Pulmonary artery endothelial cell (primary cell): Measurements from ENCODE around the gene DDX10. TPM values are rescaled to one million over a fixed set of nuclear protein-coding genes. Genes with fewer than 3 reads are reported as not detected.
A peak's percentile ranks its signal among the peaks of the same experiment; 100 is the strongest.
"Not testable (repeated sequence)": the region's sequence is repeated elsewhere in the genome, so short reads cannot be mapped to it uniquely, and the experiment has no call there.

Experiments used
- DNase-seq: peaks from one replicate; pipeline ENCODE4 v3.0.0-alpha.2; 2011; ENCODE audit warnings: low read depth, low spot score
- total RNA-seq: library from RNA; depleted of rRNA; stranded (reverse); fragments of >200 nt; gene quantifications from 2 replicates; pipeline ENCODE4 v1.2.3, GENCODE V29; 2014

DDX10 gene
- 44.6 and 46.2 TPM in 2 replicates for total RNA-seq

- peak; percentile 93 for DNase-seq
These were observed at the start of gene DDX10 for GRCh38 chr11:108664730-108665525. Gene DDX10, plus strand, starts transcription at chr11:108665069. Its CDS starts 85 bp downstream, at chr11:108665154.

- peak; percentile 69 for DNase-seq
These were observed 48.3 kb upstream of the DDX10 start for GRCh38 chr11:108616549-108616948.

GRCh38 chr11:108617055-108617454, 47.8 kb upstream of the DDX10 start:
- DNase-seq = no peak

GRCh38 chr11:108618529-108618928, 46.3 kb upstream of the DDX10 start:
- DNase-seq = no peak

DNA sequence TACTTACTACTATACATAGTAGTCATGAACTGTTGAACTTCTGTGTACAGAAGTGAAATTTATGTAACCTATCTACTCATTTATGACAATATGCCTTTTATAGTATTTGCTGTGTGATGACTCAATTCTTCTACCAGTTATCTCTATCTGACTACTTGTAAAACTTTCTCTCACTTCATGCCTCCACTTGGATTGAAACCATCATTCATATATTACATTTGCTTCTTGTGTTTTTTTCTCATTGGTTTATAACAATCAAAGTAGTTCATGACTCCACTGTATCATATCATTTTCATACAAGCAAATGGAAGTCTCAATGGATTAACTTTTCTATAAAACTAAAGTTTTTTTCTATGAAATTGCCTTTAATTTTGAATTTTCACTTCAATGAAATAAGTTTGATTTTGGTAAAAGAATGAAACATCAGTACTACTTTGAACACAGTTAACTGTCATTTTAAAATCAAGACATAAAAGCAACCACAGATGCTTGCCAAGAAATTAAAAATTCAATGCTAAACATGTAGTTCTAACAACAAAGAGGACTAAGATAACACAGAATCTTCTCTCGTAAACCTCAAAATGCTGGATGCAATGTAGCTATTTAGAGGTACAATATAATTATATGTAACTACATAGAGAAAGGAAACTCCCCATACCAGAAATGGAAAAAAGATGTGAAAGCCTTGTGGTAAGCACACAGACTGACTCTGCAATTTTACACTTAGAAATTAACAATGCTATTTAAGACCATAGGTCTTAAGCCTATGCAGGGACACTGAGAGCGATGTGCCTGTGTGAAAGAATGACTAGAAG, 43.7 kb upstream of the DDX10 start:
- no peak for DNase-seq

DNA sequence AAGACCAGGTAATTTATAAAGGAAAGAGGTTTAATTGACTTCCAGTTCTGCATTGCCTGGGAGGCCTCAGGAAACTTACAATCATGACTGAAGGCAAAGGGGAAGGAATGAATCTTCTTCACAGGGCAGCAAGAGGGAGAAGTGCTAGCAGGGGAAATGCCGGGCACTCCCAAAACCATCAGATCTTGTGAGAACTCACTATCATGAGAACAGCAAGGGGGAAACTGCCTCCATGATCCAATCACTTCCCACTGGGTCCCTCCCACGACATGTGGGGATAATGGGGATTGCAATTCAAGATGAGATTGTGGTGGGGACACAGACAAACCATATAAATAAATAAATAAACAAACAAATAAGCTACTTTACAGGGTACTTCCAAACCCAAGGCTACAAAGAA, 42.5 kb upstream of the DDX10 start:
- no peak for DNase-seq

- no peak for DNase-seq
These were observed 40.5 kb upstream of the DDX10 start for GRCh38 chr11:108624196-108624925.

GRCh38 chr11:108628326-108628725, 36.5 kb upstream of the DDX10 start:
- no peak for DNase-seq

- no peak for DNase-seq
These were observed 36.1 kb upstream of the DDX10 start for GRCh38 chr11:108628812-108629211.

GRCh38 chr11:108629274-108629673, 35.6 kb upstream of the DDX10 start:
- DNase-seq = no peak

DNA sequence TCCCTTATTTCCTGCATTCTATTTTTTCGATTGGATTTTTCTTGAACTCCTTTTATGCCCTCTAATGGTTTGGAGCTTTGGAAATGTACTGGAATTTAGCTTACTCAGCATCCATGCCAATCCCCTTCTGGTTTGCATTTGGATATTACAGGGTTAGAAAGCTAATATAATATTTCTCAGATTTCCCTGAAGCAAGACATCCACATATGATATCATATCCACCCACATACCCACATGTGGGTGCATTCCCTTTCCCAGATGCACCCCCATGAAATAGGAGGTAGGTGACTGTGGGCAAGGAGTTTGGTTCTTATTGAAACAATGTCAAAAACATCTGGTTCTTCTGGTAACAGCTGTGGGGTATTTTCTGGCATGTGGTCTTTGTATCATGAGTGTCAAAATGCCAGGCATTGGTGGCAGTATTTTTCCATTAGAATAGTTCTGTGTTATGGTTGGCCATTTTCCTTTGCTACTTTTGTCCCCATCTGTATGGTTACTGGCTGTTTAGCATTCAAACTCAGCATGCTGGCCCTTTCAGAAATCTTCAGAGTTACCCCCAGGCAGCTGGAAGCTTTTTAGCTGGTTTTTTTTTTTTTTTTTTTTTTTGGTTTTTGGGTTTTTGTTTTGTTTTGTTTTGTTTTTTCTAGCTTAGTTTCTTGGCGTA, 32.7 kb upstream of the DDX10 start:
- DNase-seq = no peak

GRCh38 chr11:108635106-108635505, 29.8 kb upstream of the DDX10 start:
- no peak for DNase-seq

DNA sequence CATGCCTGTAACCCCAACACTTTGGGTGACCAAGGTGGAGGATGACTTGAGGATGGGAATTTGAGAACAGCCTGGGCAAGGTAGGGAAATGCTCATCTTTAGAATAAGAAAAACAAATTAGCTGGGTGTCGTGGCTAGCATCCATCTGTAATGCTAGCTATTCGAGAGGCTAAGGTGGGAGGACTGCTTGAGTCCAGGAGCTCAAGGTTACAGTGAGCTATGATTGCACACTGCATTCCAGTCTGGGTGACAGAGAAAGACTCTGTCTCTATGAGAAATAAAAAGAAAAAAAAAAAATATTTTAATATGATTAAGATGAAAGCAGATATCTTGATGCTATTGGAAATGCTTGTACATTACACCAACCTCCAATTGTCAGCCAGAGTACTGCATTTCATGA, 28.6 kb upstream of the DDX10 start:
- DNase-seq = no peak

- DNase-seq = no peak
These were observed 25.7 kb upstream of the DDX10 start for GRCh38 chr11:108639146-108639545.

- DNase-seq = not testable (repeated sequence)
These were observed 23.1 kb upstream of the DDX10 start for GRCh38 chr11:108641752-108642151.

DNA sequence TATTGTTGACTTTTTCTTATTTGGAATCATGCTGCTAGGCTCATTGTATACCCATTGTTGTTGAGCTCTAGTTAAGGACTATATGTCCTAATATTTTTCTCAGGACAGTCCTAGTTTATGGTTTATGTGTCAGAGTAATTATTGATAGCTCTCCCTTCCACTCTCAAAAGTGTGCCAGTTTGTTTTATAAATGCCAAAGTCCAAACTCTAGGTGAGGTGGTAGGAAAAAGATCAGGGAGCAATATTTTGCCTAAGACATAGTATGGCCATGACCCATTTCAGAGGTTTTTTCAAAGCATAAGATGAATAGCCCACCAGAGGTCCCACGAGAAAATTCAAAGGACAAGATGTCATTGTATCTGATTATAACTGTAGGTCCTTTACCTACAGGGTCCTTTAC, 20.9 kb upstream of the DDX10 start:
- DNase-seq = no peak

DNA sequence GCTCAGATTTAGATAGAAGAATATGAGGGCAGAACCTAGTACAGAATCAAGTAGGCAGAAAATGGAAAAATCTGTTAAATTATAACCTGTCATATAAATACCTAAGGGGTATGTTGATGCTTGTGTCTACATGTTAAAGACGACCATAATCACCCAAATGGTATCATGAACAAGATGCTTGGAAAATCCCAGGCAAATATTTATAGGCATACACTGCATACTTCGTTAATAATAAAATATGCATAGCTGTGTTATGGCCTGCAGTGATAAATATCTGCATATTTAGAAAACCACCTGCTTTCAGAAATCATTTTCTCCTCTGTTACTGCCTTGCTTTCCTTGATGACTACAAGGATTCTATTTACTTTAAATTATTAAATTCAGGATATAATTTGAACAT, 18.9 kb upstream of the DDX10 start:
- no peak for DNase-seq

GRCh38 chr11:108647387-108647700, 17.5 kb upstream of the DDX10 start:
- no peak for DNase-seq

DNA sequence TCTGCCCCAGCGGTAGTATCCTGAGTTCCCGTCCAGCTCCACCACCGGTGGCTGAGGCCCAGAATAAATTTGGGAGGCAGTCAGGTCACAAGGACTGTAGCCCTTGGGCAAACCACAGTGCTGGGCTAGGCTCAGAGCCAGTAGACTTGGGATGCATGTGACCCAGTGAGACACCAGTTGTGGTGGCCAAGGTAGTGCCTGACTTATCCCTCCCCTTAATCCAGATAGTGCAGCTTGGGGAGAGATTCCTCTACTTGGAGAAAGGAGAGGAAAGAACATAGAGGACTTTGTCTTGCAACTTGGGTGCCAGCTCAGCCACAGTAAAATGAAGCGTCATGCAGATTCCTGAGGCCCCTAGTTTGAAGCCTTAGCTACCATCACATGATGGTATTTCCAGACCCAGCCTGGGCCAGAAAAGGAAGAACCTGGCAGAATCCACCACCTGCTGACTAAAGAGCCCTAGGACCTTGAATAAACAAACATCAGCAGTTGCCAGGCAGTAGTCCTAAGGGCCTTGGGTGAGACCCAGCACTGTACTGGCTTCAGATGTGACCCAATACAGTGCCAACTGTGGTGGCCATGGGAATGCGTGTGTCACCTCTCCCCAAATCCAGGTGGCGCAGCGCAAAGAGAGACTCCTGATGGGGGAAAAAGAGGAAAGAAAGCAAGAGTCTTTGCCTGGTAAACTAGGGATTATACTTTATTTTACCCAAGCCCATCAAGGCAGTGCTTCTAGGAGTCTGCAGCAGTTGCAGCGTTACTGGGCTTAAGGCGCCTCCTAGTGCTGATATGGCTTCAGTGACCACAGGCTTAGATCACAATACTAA, 17.0 kb upstream of the DDX10 start:
- DNase-seq = peak; percentile 46

DNA sequence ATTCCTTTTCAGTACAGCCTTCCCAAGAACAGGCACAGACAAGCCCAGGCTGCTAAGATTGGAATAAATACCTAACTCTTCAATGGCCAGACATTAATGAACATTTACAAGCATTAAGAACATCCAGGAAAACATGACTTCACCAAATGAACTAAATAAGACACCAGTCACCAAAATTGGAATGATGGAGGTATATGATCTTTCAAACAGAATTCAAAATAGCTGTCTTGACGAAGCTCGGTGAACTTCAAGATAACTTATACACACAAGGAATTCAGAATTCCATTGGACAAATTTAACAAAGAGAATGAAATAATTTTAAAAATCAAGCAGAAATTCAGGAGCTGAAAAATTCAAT, 16.4 kb upstream of the DDX10 start:
- DNase-seq = no peak

DNA sequence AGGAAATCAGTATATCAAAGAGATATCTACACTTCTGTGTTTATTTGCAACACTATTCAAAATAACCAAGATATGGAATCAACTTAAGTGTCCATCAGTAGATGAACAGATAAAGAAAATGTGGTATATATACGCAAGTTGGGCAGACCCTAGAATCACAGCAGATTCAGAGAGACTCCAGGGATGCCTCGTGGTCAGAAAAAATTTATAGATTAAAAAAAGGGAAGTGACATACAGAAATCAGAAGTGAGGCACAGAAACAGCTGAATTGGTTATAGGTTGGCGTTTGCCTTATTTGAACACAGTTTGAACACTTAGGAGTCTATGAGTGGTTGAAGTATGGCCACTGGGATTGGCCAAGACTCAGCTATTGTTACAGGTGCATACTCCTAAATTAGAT, 10.8 kb upstream of the DDX10 start:
- not testable (repeated sequence) for DNase-seq
